Activated CD4-positive, CD25-positive, alpha-beta regulatory T cell treated with anti-CD3 and anti-CD28 coated beads, Interleukin-2, amount 50 U/mL, for 16 hours (primary cell): ENCODE measurements around the gene ADD1.
"Not testable (repeated sequence)": the region's sequence is repeated elsewhere in the genome, so short reads cannot be mapped to it uniquely, and the experiment has no call there.

ENCODE experiments used
- DNase-seq: peaks from one replicate; pipeline ENCODE4 v3.0.0-alpha.2; 2020; ENCODE audit warnings: low read depth, low spot score

ADD1 gene

DNA sequence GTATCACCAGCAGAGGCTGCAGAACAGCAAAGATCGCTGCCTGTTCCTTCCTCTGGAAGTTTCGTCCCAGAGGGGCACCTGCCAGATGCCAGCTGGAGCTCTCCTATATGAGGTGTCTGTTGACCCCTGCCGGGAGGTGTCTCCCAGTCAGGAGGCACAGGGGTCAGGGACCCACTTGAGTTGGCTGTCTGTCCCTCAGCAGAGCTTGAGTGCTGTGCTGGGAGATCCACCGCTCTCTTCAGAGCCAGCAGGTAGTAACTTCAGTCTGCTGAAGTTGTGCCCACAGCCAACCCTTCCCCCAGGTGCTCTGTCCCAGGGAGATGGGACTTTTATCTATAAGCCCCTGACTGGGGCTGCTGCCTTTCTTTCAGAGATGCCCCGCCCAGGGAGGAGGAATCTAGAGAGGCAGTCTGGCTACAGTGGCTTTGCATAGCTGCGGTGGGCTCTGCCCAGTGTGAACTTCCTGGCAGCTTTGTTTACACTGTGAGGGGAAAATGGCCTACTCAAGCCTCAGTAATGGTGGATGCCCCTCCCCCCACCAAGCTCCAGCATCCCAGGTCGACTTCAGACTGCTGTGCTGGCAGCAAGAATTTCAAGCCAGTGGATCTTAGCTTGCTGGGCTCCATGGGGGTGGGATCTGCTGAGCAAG is 78.9 kb downstream of the ADD1 start:
- DNase-seq: not testable (repeated sequence)

DNA sequence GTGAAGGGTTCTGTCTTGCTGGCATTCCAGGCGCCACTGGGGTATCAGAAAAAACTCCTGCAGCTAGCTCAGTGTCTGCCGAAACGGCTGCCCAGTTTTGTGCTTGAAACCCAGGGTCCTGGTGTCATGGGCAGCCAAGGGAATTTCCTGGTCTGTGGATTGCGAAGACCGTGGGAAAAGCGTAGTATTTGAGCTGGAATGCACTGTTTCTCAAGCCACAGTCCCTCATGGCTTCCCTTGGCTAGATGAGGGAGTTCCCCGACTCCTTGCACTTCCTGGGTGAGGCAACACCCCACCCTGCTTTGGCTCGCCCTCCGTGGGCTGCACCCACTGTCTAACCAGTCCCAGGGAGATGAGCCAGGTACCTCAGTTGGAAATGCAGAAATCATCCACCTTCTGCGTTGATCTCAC is 79.5 kb downstream of the ADD1 start:
- DNase-seq: no peak

DNA sequence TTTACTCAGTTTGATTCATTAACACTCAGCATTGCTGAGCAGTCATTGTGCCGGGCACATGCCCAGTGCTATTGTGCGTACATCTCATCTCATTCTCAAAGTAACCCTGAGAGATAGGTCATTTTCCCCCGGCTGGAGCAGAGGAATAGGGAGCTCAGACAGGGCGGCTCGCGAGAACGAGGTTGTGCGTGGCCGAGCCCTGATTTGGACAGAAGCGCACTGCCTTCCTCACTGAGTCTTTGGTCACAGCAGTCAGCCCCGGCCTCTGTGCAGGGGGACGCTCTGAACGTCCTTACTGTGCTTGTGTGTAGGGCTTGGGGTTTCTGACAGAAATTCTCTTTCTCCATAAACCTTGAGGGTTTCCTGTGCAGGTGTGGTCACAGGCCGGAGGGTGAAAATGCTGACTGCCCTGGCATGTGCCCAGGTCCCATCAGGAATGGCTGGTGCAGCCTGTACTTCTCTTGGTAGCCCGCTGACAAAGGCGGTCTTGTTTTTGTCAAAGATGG is 80.1 kb downstream of the ADD1 start:
- DNase-seq: no peak

DNA sequence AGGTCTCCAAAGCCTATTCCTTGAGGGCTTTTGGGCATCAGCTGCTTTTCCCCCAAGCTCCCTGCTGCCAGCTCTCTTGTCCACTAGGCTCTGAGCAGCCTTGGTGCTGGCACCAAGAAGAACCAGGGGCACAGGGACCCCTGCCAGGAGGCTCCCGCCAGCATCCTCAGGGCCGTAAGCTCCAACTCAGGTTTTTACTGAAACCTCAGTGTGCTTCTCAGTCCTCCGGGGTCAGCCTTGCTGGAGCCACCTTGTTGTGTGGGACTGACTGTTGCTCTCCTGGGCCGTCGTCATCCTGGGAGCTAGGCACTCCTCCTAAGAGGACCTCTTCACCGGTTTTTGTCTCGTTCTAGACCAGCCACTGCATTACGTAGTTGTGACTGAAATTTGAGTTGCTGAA is 80.6 kb downstream of the ADD1 start:
- DNase-seq: no peak

DNA sequence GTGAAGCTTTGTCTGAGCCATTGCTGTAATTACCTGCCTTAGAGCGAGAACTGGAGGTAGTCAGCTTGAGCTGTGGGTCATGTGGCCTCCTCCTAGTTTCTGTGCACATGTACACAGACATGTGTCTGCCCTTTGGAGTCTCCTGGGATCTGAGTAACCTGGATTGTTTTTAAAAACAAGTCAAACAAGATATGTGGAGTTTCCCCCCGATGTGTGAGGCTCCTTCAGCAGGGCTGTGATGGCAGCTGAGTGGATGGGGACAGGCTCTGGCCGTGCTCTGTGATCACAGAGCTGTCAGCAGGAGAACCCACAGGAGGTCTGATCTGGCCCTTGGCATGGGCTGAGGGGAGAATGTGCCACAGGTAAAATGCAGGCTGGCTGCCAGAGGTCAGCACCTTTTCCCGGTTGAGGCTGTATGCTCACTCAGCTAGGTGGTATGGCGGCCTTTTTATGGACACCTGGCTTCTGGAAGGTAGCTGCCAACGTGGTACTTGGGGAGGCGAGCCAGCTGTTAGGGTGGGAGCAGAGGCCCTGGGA is 81.2 kb downstream of the ADD1 start:
- no peak for DNase-seq

DNA sequence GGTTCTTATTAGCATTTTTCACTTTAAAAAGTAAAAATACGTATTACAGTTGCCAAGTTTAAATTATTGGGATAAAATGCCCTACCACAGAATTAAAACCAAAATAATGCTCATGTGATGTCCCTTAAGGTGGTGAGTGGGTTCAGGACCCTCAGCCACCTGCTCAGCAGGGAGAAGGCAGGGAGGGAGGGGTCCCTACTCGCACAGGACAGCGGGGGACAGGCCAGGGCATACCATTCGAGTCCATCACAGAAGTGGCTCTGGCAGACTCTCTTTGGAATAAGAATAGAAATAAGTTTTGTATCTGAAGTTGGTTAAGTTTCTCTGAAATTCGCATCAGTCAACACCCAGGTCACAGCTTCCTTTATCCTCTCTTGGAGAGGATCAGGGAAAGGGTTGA is 81.9 kb downstream of the ADD1 start:
- DNase-seq: no peak

DNA sequence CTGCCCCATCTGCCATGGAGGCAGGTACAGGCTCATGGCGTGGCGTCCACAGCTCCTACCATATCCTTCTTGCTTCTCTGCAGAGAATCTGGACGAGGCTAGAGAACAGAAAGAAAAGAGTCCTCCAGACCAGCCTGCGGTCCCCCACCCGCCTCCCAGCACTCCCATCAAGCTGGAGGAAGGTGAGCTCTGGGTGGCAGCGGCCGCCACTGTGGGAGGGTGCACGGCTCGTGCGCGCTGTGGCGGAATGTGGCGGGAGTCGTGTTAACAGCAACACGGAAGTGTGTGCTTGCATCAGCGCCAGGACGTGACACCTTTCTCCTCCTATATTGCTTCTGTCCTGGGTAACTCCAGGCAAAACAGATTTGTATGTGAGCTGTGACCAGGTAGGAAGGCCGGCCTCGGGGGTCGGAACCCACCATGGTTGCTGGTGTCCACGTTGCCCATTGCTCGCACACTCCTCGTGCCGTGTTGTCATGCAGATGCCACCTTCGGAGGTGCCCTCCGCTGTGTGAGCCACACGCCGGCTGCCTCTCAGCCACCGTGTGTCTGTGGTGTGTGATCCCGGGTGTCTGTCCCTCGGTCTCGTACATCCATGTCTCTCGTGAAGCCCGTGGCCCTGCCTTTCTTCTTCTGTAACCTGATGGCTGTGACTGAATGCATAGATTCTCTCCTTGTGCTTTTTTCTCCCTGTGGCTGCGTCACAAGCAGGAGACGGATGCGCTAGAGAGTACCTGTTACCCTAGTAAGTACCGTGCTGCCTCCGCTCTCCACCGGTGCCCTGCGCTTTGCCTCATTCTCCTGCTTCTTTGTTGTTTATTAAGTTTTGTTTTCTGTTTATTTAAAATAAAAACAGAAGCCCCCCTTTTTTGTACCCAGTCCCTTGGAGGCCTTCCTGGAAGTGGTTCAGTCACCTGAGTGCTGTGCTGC is 82.6 kb downstream of the ADD1 start:
- no peak for DNase-seq

DNA sequence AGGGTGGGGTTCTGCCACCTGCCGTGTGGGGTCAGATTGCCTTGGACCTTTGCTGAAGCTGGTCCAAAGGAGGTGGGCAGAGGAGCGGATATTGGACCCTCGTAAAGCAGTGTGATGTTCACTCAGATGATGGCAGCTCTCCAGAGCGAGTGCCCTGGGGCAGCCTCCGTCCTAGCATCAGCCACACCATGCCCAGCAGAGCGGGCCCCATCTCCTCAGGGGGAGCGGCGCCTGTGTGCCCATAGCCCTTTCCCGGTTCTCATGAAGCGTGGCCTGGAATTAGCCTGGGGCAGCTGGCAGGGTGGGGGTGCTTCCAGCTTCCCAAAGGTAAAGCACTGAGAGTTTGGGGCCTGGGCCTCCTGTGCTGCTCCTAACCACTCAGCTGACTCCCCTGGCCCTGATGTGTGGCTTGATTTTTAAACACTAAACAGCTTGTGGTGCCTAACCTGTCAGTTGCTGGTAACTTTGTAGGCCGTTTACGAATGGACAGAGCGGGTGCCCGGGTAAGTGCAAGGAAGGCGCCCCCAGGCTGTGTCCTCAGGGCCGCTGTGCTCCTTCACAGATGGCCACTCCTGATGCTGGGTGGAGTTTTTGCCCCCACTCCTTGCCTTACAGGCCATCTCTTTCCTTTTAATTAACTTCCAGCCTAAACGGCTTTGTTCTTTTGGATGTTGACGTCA is 83.5 kb downstream of the ADD1 start:
- no peak for DNase-seq

DNA sequence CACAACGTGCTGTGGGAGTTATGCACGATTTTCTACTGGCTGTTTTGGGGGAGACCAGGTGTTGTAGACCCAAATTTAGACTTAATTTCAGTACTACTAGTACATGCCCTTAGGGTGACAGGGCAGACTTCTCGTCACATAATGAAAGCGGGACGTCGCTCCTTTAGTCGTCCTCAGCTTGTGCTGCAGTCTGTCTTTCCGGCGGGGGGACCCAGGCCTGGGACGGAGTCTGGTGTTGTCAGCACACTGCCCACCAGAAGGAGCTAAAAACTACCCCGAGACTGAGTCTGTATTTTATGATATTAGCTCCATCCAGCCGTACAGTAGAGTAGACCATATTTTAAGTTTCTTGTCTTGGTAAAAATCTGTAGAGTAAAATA is 84.0 kb downstream of the ADD1 start:
- DNase-seq: no peak

DNA sequence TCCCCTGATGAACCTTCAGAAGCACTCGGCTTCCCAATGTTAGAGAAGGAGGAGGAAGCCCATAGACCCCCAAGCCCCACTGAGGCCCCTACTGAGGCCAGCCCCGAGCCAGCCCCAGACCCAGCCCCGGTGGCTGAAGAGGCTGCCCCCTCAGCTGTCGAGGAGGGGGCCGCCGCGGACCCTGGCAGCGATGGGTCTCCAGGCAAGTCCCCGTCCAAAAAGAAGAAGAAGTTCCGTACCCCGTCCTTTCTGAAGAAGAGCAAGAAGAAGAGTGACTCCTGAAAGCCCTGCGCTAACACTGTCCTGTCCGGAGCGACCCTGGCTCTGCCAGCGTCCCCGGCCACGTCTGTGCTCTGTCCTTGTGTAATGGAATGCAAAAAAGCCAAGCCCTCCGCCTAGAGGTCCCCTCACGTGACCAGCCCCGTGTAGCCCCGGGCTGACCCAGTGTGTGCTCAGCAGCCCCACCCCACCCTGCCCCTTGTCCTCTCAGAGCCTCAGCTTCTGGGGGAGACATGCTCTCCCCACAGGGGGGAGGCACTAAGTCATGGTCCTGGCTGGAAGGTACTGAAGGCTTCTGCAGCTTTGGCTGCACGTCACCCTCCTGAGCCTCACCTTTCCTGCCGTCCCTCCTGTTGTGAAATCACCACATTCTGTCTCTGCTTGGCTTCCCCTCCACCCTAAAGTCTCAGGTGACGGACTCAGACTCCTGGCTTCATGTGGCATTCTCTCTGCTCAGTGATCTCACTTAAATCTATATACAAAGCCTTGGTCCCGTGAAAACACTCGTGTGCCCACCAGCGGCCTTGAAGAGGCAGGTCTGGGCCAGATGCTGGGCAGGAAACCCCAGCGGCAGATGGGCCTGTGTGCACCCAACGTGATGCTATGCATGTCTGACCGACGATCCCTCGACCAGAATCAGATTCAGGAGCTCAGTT is 84.9 kb downstream of the ADD1 start:
- DNase-seq: no peak

DNA sequence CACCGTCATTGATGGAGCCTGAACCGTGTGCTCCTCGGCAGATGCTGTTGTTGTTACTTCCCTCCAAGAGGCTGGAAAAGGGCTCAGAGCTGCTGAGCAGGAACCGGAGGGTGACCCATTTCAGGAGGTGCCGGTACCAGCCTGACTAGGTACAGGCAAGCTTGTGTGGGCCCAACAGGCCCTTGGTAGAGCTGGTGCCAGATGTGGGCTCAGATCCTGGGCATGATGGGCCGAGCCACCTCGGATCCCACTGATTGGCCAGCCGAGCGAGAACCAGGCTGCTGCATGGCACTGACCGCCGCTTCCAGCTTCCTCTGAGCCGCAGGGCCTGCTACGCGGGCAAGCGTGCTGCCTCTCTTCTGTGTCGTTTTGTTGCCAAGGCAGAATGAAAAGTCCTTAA is 85.8 kb downstream of the ADD1 start:
- DNase-seq: no peak

DNA sequence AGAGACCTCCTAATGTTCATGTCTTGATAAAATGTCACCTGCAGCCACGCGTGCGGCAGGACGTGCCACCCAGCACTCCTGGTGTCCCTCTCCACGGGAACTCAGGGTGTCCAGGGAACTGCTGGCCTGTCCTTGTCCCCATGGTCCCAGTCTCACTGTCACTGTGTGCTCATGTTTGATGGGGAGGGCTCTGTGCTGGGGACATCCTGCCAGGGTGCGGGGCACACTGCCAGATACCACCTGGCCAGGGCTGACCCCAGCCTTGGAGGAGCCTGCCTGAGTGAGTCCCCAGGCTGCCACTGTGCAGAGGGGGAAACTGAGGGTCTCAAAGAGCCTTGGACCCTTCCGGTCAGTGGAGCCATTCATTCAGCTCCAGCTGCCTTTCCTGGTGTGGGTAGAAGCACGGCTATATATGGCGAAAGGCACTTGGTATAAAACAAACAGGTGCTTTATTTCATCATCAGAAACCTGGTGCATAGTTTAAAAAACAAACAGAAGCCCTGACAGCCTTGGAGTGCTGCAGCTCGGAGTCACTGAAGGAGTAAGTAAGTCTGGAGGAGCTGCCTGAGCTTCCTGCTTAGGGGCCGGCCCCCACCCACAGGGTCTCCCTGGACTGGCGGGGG is 86.6 kb downstream of the ADD1 start:
- no peak for DNase-seq

DNA sequence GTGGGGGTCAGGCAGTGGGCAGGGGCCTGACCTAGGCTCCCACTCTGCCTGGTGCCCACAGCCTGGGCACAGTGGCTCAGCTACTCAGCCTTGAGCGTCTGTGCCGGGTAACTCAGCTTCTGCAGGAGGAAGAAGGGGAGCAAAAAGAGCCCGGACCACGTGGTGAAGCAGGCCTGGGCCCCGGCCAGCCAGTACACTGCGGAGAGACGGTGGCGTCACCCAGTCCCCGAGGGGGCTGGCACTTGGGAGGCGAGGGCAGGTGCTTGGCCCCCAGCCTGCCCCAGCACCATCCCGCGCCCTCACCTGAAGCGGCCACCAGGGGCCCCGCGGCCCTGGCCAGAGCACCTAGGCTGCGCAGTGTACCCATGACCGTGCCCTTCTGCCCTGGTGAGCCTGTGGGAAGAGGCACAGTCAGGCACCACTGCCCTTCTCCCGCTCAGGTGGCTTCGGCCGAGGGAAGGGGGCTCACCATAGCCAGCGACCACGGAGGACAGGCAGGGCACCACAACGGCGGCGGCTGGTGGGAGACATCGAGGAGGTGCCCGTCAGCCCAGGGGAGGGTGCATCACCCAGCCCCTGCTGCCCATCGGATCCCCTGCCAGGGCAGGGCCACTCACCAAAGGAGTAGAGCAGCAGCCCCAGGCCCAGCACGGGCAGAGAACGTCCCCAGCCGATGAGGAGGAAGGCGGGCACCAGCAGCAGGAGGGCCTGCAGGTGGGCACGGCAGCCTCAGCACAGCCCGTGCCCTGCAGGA is 87.3 kb downstream of the ADD1 start:
- DNase-seq: no peak

DNA sequence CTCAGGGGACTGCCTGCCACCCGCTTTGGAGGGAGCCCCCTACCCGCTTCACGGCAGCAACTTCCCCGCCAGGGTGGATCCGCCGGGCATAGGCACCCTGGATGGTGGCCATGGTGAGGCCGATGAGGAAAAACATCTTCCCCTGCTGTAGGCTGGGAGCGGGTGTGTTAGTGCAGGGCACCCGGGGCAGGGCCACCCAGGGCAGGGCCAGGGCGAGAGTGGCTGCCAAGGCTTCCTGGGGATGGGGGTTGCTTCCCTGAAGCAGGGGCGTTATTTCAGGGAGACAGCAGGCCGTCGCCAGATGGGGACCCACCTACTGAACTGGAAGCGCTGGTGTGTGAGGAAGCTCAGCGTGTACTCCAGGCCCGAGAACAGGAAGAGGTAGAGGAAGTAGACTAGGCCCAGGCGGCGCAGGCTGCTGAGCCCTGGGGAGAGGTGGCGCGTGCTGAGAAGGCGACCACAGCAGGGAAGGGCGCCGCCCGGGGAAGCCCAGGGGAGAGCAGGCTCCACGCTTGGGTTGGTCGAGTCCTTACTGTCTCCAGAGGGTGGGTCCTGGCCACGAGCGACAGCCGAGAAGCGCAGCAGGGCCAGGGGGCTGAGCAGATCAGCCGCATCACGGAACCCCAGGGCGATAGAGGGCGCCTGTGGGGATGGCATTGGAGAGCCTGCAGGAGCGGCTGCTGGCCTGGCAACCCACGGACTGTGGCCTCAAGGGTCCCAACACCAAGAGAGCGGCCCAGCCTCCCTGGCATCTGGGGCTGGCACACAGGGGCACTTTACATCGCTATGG is 88.1 kb downstream of the ADD1 start:
- no peak for DNase-seq

DNA sequence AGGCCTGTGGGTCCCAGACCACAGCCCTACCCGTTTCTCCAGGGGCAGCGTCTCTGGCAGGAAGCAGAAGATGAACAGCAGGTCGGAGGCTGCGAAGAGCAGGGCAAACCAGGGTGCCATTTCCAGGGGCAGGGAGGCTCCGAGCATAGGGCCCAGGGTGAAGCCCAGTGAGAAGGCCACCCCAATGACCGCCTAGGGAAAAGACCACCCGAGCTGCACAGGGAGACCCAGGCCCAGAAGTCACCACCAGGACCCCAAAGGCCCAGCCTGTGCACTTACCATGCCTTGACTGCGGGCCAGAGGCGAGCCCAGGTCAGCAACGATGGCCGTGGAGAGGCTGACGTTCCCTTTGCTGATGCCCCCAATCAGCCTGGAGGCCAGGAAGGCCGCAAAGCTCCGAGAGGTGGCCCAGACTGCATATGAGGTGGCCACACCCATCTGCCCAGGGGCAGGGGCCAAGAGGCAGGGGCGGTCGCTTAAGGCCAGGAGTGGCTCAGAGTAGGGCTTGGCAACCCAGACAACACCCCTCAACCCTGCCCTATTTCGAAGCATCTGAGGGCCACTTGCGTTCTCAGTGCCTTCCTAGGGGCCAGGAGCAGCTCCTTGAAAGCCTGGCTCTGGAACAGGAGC is 88.8 kb downstream of the ADD1 start:
- DNase-seq: no peak

DNA sequence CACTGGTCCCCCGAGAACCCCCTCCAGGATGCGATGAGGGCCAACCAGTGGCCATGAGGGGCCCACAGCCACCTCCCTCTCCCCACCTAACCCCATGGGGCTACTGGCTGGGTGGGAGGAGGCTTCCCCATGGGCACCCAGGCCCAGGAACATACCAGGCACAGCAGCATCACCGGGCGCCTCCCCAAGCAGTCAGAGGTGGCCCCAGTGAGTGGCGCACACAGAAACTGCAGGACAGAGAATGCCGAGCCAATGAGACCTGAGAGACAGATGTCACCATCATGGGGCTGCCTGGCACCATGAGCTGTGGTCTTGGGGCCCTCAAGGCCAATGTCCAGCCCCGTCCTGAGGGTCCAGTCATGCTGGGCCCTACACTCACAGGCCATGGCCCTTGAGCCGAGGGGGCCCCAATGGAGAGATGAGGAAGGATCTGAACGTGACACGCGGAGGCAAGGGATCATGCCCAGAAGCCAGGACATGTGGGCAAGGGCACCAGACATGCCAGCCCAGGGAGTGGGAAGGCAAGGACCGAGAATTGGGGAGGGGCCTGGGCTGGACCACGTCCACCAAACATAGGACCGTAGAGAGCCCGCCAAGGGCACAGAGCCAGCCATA is 89.4 kb downstream of the ADD1 start:
- DNase-seq: no peak

DNA sequence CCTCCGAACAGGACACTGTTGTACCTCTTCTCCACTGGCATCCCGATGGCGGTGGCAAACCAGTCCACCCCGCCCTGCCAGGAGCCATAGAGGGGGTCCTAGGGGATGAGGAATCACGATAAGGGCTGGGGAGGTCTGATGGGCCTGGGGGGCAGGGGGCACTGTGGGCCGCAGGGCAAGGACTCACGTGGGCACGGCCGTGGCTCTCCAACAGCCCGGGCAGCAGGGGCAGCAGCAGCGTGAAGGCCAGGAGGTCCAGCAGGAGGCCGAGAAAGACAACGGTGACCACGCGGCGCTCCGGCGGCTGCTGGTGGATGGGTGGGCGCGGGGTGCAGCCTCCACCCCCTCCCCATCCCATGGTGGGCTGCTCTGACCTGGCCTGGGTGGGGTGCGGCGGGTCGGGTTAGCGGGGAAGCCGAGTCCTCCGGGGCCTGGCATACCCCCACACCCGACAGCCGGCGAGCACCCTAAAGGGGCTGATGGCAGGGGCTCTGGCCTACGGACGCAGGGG is 90.0 kb downstream of the ADD1 start:
- no peak for DNase-seq
